ENCODE results near the gene WDR88.
"Not testable (repeated sequence)": the region's sequence is repeated elsewhere in the genome, so short reads cannot be mapped to it uniquely, and the experiment has no call there.

The WDR88 gene

GRCh38 chr19:33220115-33220514 lies 88.2 kb downstream of the WDR88 start:
- Histone ChIP-seq H3K36me3 (no peaks in the 10 kb centered on the region), H3K4me3 (no peak overlapping the region), H3K9me3 (no peaks in the 10 kb centered on the region), H3K27me3 (peaks cover 0 to 78% of the 10 kb centered on the region in 2 donors), H3K27ac (no peak overlapping the region), H3K4me1 (peaks cover 0 to 1% (median under 1%) of the 10 kb centered on the region in 4 donors)
- no peak for DNase-seq
- TF ChIP-seq CTCF (IDR thresholded peaks at IDR 0.05): no peak
- intact Hi-C loops (cut with DNase I; ENCODE audit: low total_unique reads): no loop called here

- Histone ChIP-seq H3K27me3 (peaks cover 0 to 82% of the 10 kb centered on the region in 2 donors), H3K9me3 (no peaks in the 10 kb centered on the region), H3K4me3 (no peak overlapping the region), H3K27ac (no peak overlapping the region), H3K36me3 (no peaks in the 10 kb centered on the region), H3K4me1 (peaks cover 0 to 8% (median 7%) of the 10 kb centered on the region in 4 donors)
- DNase-seq: no peak
- intact Hi-C loops (cut with DNase I; ENCODE audit: low total_unique reads): no loop called here
- TF ChIP-seq CTCF (IDR thresholded peaks at IDR 0.05): no peak
Measured at GRCh38 chr19:33220735-33221134, 88.8 kb downstream of the WDR88 start.

GRCh38 chr19:33221638-33222037 lies 89.7 kb downstream of the WDR88 start:
- no peak for DNase-seq
- H3K27me3 ChIP-seq: peaks cover 0 to 85% of the 10 kb centered on the region in 2 donors
- intact Hi-C loops (cut with DNase I; ENCODE audit: low total_unique reads): no loop called here

GRCh38 chr19:33222255-33222654 lies 90.3 kb downstream of the WDR88 start:
- Histone ChIP-seq H3K27me3 (peaks cover 4 to 91% of the 10 kb centered on the region in 2 donors), H3K4me1 (peaks cover 0 to 15% (median 10%) of the 10 kb centered on the region in 4 donors)
- H3K36me3 ChIP-seq; H3K27ac ChIP-seq; H3K4me3 ChIP-seq; DNase-seq; intact Hi-C loops (cut with DNase I; ENCODE audit: low total_unique reads); H3K9me3 ChIP-seq: not testable (repeated sequence)

More at GRCh38 chr19:33221638-33222037, 89.7 kb downstream of the WDR88 start:
- peaks cover 0 to 12% (median 9%) of the 10 kb centered on the region in 4 donors for H3K4me1 ChIP-seq
- peaks cover 0 to under 1% (median 0%) of the 10 kb centered on the region in 3 donors for H3K9me3 ChIP-seq
- no peaks in the 10 kb centered on the region for H3K36me3 ChIP-seq
- no peak for TF ChIP-seq CTCF (IDR thresholded peaks at IDR 0.05)
- no peak overlapping the region for H3K4me3 ChIP-seq
- no peak overlapping the region for H3K27ac ChIP-seq

GRCh38 chr19:33224694-33225457 lies 93.0 kb downstream of the WDR88 start:
- intact Hi-C loops (cut with DNase I; ENCODE audit: low total_unique reads): no loop called here
- H3K9me3 ChIP-seq: peaks cover 3 to 30% (median 28%) of the 10 kb centered on the region in 3 donors
- no peak for TF ChIP-seq CTCF (IDR thresholded peaks at IDR 0.05)
- H3K4me3 ChIP-seq: no peak overlapping the region
- H3K36me3 ChIP-seq: peaks cover 0 to 4% (median 0%) of the 10 kb centered on the region in 3 donors
- H3K27me3 ChIP-seq: peaks cover 5 to 76% of the 10 kb centered on the region in 2 donors
- H3K4me1 ChIP-seq: peaks cover 0 to 15% (median 10%) of the 10 kb centered on the region in 4 donors
- H3K27ac ChIP-seq: no peak overlapping the region
- no peak for DNase-seq
